HG03064 (cell line): Measurements from ENCODE around the gene UBE4B.
A peak's percentile ranks its signal among the peaks of the same experiment; 100 is the strongest.
"Not testable (repeated sequence)": the region's sequence is repeated elsewhere in the genome, so short reads cannot be mapped to it uniquely, and the experiment has no call there.

ENCODE experiments used
- ATAC-seq: cut with Tn5 transposase; IDR thresholded peaks from one replicate; pipeline ENCODE4 v1.9.1; 2021; ENCODE audit warnings: low read depth; ENCODE audit not compliant: unreplicated experiment

Gene UBE4B

DNA sequence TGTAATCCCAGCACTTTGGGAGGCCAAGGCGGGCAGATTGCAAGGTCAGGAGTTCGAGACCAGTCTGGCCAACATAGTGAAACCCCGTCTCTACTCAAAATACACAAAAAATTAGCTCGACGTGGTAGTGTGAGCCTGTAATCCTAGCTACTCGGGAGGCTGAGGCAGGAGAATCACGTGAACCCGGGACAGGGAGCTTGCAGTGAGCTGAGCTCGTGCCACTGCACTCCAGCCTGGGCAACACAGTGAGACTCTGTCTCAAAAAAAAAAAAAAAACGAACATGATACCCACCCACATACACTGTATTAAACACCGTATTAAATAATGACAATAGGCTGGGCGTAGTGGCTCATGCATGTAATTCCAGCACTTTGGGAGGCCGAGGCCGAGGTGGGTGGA, 172.4 kb downstream of the UBE4B start:
- ATAC-seq: not testable (repeated sequence)

DNA sequence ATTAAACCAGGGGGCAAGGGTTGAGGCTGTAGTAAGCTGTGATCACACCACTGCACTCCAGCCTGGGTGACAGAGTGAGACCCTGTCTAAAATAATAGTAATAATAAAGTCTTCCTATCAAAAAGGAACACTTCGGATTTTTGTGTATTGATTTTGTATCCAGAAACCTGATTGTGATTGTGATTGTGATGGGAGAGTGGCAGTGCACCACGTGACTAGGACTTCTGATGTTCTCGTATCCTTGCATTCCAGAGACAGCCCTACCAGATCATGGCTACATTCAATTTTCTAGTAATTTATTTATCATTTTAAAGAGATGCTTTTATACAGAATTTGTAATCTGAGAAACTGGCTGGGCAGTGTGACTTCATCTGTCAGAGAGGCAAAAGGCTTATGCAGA, 175.1 kb downstream of the UBE4B start:
- ATAC-seq: no peak

- no peak for ATAC-seq
Observed at GRCh38 chr1:10208537-10208936, 175.8 kb downstream of the UBE4B start.

DNA sequence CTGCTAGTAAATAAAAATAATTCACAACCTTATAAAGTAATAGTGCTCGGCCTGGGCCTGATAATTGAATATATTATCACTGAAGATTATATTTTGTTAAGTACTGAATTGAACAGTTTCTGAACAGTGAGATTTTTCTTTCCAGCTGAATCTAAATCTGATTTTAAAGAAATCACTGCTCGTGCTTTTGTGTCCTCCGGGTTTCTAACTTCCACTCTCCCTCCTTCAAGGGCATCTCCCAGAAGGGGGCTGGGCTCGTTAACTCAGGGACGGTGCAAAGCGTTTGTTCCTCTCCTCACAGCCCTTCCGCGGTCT, 176.8 kb downstream of the UBE4B start:
- ATAC-seq: no peak

- peak; percentile 92 for ATAC-seq
Observed at GRCh38 chr1:10209905-10210810, 177.4 kb downstream of the UBE4B start, which contains the start of gene KIF1B. TSS of gene KIF1B (plus strand) at chr1:10210570. CDS start at chr1:10232329, 21,759 bp downstream.

DNA sequence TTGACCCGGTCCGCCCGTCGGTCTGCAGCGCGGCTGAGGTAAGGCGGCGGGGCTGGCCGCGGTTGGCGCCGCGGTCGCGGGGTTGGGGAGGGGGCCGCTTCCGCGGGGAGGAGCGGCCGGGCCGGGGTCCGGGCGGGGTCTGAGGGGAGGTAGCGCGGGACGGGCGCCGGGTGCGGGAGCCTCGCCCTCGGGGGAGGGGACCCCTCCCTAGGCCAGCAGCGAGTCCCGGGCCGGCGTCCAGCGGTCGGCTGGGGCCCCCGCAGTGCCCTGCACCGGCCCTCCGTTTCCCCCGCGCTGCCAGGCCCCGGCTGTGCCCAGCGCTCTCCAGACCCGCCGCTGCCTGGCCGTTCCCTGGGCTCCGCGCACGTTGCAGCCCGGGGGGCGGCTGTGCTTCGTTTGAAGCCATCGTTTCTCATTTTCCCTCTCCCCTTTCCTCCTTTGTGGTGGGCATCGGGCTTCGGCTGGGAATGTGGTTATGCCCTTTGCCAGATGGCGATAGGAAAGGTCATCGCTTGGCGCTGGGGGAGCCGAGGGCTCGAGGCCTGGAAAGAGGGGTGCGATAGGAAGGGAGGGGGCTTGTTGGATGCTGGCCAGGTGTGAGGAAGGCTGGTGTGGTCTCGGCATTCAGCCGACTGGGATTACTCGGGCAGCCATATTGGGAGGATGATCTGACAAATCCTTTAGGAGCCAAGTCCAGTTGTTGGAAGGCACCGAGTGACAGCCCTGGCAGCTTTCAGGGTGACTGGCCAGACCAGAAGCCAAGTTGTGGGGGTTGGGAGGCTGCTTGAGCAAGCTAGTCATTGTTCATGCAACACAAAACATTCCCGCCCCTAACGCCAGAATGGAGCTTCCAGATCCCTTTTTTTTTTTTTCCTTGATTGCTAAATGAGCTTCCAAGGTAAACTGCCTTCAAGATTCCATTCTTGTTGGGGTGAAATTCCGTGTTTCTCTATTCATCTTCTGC, 178.4 kb downstream of the UBE4B start:
- ATAC-seq: peak; percentile 20

DNA sequence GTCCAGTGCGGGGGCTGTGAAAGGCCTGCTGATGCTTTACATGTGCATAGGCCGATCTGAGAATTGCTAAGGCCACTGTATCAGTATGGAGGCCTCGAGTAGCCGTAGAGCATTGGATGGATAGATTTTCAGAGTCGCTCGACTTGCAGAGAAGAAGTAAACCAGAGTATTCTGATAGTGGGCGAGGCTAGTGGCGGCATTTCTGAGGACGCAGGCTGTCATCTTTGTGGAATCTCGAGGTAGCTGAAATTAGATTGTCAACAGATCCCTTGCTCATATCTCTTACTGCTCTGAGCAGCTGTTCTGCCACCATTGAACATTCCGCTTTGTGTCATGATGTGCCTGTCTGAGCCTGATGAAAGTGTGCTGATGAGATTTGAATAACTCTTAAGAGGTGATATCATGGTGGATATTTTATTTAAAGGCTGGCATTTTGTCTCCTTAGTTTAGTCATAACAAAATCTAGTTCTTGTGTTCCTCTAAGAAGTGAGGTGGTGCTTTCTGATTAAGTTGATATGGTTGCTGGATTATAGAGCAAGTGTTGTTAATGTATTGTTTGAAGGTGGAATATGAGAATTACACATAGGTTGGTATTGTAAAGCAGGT, 179.2 kb downstream of the UBE4B start:
- ATAC-seq: no peak

DNA sequence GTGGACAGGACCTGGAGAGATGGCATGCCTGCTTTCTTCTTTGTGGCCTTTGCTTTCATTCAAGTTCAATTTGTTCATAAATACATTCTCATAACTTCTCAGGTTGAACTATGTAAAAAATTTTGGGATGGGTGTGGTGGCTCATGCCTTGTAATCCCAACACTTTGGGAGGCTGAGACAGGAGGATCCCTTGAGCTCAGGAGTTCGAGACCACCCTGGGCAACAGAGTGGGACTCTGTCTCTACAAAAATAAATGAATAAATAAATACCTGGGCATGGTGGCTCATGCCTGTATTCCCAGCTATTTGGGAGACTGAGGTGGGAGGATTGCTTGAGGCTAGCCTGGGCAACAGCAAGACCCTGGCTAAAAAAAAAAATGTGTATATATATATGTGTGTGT, 179.7 kb downstream of the UBE4B start:
- ATAC-seq: no peak

DNA sequence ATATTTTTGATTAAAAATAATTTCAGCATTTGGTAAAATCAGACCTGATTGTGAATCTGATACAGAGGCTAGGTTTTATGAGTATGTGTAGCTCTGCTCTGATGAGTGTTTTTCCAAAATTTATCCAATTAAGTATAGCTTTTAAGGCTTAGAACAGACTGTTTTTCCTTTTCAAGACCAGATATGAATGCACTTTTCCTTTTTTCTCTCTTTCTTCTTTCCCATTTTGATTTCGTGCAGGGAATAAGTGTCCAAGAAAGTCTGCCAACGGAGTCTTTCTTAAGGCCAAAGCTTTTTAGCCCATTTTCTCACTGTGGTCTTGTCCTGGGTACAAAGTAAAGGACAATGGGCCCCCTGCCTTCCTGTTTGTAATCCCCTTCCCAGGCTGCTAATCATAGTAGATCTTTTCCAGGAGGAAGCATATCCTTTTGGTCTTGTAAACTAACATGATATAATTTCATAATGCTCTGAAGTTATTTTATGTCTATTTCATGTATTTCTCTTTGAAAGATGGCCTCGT, 180.5 kb downstream of the UBE4B start:
- no peak for ATAC-seq

DNA sequence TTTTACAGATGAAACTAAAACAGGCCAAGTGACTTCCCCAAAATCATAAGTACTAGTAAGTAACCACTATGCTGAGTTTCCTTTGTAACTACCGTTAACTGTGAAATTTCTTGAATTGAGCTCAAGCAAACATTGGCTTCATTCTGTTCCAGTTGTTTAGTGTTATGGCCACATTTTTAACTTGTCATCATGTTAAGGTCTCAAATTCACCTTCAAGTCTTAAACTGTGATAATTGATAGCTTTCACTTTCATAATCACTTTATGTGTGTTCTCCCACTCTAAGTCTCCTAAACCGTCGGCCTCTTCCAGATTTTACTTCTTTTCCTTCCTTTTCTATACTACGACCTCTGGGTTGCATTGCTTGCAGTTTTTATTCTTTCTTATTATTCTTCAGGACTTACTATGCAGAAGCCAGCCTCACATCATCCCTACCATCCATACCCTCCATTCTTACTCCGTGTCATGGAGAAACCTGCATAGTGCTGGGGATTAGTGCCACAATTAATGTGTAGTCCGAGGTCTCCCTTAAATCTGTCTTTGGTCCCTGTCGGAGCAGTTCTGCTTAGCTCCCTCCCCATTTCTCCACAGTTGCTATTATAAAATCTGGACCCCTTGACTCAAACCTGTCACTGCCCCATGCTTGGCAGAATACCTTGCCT, 183.5 kb downstream of the UBE4B start:
- ATAC-seq: no peak

DNA sequence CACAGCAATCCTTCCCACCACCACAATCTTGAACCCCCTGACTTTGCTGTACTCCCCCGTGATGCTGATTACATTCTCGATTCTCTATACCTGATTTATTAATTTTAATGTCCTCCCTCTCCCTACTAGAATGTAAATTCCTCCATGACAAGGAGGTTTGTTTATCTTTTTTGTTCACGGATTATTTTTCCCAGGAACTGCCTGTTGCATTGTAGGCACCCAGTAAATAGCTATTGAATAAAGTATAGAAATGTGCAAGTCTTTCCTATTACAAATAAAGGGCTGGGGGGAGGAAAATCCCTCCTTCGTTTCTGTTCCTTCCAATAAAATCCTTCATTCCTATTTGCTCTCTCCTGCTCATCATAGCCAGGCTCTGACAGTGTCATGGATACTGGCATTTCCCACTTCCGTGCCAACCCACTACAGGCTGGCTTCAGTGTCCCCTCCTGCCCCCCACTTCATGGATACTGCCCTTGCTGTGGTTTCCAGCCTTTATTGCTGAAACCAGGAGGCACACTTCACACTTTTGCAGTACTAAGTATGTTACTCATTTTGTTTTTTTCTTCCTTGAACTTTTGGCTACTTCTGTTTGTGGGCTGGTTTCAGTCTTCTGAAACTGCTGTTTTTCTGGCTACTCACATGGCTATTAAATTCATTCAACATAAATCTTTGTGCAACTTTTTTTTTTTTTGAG, 185.1 kb downstream of the UBE4B start:
- ATAC-seq: no peak

GRCh38 chr1:10220200-10220599, 187.4 kb downstream of the UBE4B start:
- ATAC-seq: no peak

DNA sequence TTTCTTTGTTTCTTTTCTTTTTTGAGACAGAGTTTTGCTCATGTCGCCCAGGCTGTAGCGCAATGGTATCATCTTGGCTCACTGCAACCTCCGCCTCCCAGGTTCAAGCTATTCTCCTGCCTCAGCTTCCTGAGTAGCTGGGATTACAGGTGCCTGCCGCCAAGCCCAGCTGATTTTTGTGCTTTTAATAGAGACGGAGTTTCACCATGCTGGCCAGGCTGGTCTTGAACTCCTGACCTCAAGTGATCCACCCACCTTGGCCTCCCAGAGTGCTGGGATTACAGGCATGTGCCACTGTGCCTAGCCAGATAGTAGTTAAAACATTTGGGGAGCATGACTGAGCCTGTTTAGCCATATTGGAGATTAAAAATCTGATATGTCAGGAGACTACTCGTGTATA, 187.9 kb downstream of the UBE4B start:
- ATAC-seq: not testable (repeated sequence)

DNA sequence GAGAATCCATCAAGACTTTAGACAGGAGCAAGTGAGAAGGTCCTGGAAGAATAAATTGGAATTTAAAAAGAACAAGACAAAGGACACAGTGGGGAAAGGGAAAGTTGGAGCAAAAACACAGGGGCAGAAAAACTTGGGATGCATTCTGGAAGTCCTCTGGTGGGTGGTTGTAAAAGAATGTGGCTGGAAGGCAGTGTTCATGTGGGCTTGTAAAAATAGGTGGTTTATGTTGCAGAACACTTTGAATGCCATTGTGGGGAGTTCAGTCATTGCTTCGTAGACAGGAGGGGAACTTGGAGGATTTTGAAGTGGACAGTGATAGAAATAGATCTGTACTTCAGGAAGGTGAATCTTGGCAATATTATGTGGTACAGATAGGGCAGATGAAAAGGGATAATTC, 192.8 kb downstream of the UBE4B start:
- ATAC-seq: no peak

GRCh38 chr1:10228528-10228927, 195.8 kb downstream of the UBE4B start:
- no peak for ATAC-seq

- no peak for ATAC-seq
Observed at GRCh38 chr1:10229903-10230302, 197.1 kb downstream of the UBE4B start.
